H9 (cell line): ENCODE results near the gene CDC42. TPM values are rescaled to one million over a fixed set of nuclear protein-coding genes. Genes with fewer than 3 reads are reported as not detected.

Experiments used
- DNase-seq: peaks from one replicate; pipeline ENCODE4 v3.0.0-alpha.2; 2017
- H2AFZ ChIP-seq: one replicate; pipeline ENCODE4 v1.6.1; 2013; ENCODE audit warnings: mild to moderate bottlenecking, low read length, control low read depth, moderate library complexity
- H2AK5ac ChIP-seq: 2 replicates; pipeline ENCODE4 v1.6.1; 2013; ENCODE audit warnings: low read length, control low read depth, mixed read lengths; ENCODE audit not compliant: insufficient read length
- H2BK120ac ChIP-seq: one replicate; pipeline ENCODE4 v1.6.1; 2013; ENCODE audit warnings: low read depth, mild to moderate bottlenecking, low read length, control low read depth, inconsistent platforms; ENCODE audit not compliant: poor library complexity, severe bottlenecking
- H2BK12ac ChIP-seq: 2 replicates; pipeline ENCODE4 v1.6.1; 2013; ENCODE audit warnings: low read length, control low read depth, mixed read lengths, low read depth; ENCODE audit not compliant: insufficient read length
- H2BK15ac ChIP-seq: 2 replicates; pipeline ENCODE4 v1.6.1; 2013; ENCODE audit warnings: low read depth, low read length, control low read depth
- H2BK20ac ChIP-seq: one replicate; pipeline ENCODE4 v1.6.1; 2013; ENCODE audit warnings: low read depth, mild to moderate bottlenecking, low read length, control low read depth, inconsistent platforms; ENCODE audit not compliant: poor library complexity, severe bottlenecking
- H2BK5ac ChIP-seq: 2 replicates; pipeline ENCODE4 v1.6.1; 2013; ENCODE audit warnings: low read length, control low read depth, mixed read lengths; ENCODE audit not compliant: insufficient read length
- H3K14ac ChIP-seq: 2 replicates; pipeline ENCODE4 v1.6.1; 2013; ENCODE audit warnings: low read length, control low read depth; ENCODE audit not compliant: insufficient read depth
- H3K18ac ChIP-seq: 2 replicates; pipeline ENCODE4 v1.6.1; 2013; ENCODE audit warnings: low read depth, mild to moderate bottlenecking, mixed read lengths, low read length, control low read depth; ENCODE audit not compliant: insufficient read length
- H3K23ac ChIP-seq: 2 replicates; pipeline ENCODE4 v1.6.1; 2013; ENCODE audit warnings: low read length, control low read depth, mixed read lengths, low read depth; ENCODE audit not compliant: insufficient read length
- H3K23me2 ChIP-seq: 2 replicates; pipeline ENCODE4 v1.6.1; 2013; ENCODE audit warnings: low read depth, mild to moderate bottlenecking, mixed read lengths, low read length, control low read depth; ENCODE audit not compliant: insufficient read length, poor library complexity, severe bottlenecking
- H3K27ac ChIP-seq: 2 replicates; pipeline ENCODE4 v1.5.1; 2013; ENCODE audit warnings: low read length, control low read depth, mixed read lengths, low read depth; ENCODE audit not compliant: insufficient read length
- H3K27me3 ChIP-seq: 2 replicates; pipeline ENCODE4 v1.6.1; 2013; ENCODE audit warnings: low read length, control low read depth, inconsistent platforms; ENCODE audit not compliant: insufficient read depth
- H3K4ac ChIP-seq: 2 replicates; pipeline ENCODE4 v1.6.1; 2013; ENCODE audit warnings: low read depth, mild to moderate bottlenecking, control low read depth, inconsistent platforms, low read length, moderate library complexity
- H3K4me1 ChIP-seq: 2 replicates; pipeline ENCODE4 v1.6.1; 2013; ENCODE audit warnings: low read length, control low read depth, inconsistent platforms; ENCODE audit not compliant: insufficient read depth
- H3K4me2 ChIP-seq: 2 replicates; pipeline ENCODE4 v1.6.1; 2013; ENCODE audit warnings: low read length, control low read depth, mixed read lengths; ENCODE audit not compliant: insufficient read length, insufficient read depth
- H3K56ac ChIP-seq: 2 replicates; pipeline ENCODE4 v1.6.1; 2013; ENCODE audit warnings: low read depth, mild to moderate bottlenecking, mixed read lengths, low read length, control low read depth; ENCODE audit not compliant: insufficient read length
- H3K79me1 ChIP-seq: 2 replicates; pipeline ENCODE4 v1.6.1; 2013; ENCODE audit warnings: low read depth, mild to moderate bottlenecking, moderate library complexity, low read length, control low read depth, inconsistent platforms; ENCODE audit not compliant: insufficient read depth, poor library complexity, severe bottlenecking
- H3K79me2 ChIP-seq: 2 replicates; pipeline ENCODE4 v1.6.1; 2013; ENCODE audit warnings: low read length, control low read depth, inconsistent platforms; ENCODE audit not compliant: insufficient read depth
- H3K9ac ChIP-seq: 2 replicates; pipeline ENCODE4 v1.6.1; 2013; ENCODE audit warnings: low read length, control low read depth, mixed read lengths; ENCODE audit not compliant: insufficient read length; ENCODE audit errors: extremely low read depth
- H3K9me3 ChIP-seq: one replicate; pipeline ENCODE4 v1.6.1; 2013; ENCODE audit warnings: low read depth, low read length, inconsistent platforms; ENCODE audit not compliant: control insufficient read depth
- H3T11ph ChIP-seq: one replicate; pipeline ENCODE4 v1.6.1; 2013; ENCODE audit warnings: mild to moderate bottlenecking, low read length, control low read depth, inconsistent platforms
- H4K20me1 ChIP-seq: one replicate; pipeline ENCODE4 v1.6.1; 2013; ENCODE audit not compliant: control insufficient read depth, insufficient read length, insufficient read depth
- H4K5ac ChIP-seq: 2 replicates; pipeline ENCODE4 v1.6.1; 2013; ENCODE audit warnings: low read depth, mild to moderate bottlenecking, mixed read lengths, low read length, control low read depth; ENCODE audit not compliant: insufficient read length
- H4K8ac ChIP-seq: replicated peaks from 2 replicates; pipeline ENCODE4 v1.6.1; 2013; ENCODE audit warnings: low read length, control low read depth, mixed read lengths, low read depth; ENCODE audit not compliant: insufficient read length
- H4K91ac ChIP-seq: 2 replicates; pipeline ENCODE4 v1.6.1; 2013; ENCODE audit warnings: low read depth, mild to moderate bottlenecking, moderate library complexity, mixed read lengths, low read length, control low read depth; ENCODE audit not compliant: insufficient read length
- H3K27ac Mint-ChIP-seq, 3 experiments: 2 replicates in 2 of 3; 3 replicates in 1 of 3; pipeline ENCODE4 v1.8.0; 2020 to 2021; ENCODE audit warnings: mixed read lengths in 3 of 3, mild to moderate bottlenecking in 1 of 3, moderate library complexity in 1 of 3
- H3K27me3 Mint-ChIP-seq: 2 replicates; pipeline ENCODE4 v1.8.0; 2021; ENCODE audit warnings: low read depth, mild to moderate bottlenecking, moderate library complexity, mixed read lengths
- H3K36me3 Mint-ChIP-seq, 3 experiments: 2 replicates in 2 of 3; 3 replicates in 1 of 3; pipeline ENCODE4 v1.8.0; 2020 to 2021; ENCODE audit warnings: low read depth in 3 of 3, mixed read lengths in 3 of 3; ENCODE audit not compliant: insufficient read depth in 1 of 3
- H3K4me1 Mint-ChIP-seq, 2 experiments: 2 replicates each; pipeline ENCODE4 v1.8.0; 2020; ENCODE audit warnings: mixed read lengths in 2 of 2
- H3K4me3 Mint-ChIP-seq, 2 experiments: 2 replicates in 1 of 2; 3 replicates in 1 of 2; pipeline ENCODE4 v1.8.0; 2020 to 2021; ENCODE audit warnings: mild to moderate bottlenecking in 2 of 2, mixed read lengths in 2 of 2, moderate library complexity in 1 of 2
- H3K9me3 Mint-ChIP-seq, 2 experiments: 2 replicates in 1 of 2; 3 replicates in 1 of 2; pipeline ENCODE4 v1.8.0; 2020; ENCODE audit warnings: mild to moderate bottlenecking in 2 of 2, mixed read lengths in 2 of 2, moderate library complexity in 1 of 2
- CTCF ChIP-seq: fragments of 200-600 bp; sonication (generic); conservative IDR thresholded peaks from 3 replicates; pipeline ENCODE4 v1.8.0; 2021; ENCODE audit warnings: antibody characterized with exemption, mild to moderate bottlenecking
- WGBS: extraction: QIAGEN DNeasy Blood & Tissue Kit; methylation state at CpG from one replicate; pipeline ENCODE4 v1.1.7; 2013; ENCODE audit warnings: missing lambda C conversion rate, low lambda C conversion rate, mixed read lengths; ENCODE audit not compliant: insufficient read length; ENCODE audit errors: extremely low coverage; 5-methylcytosine and 5-hydroxymethylcytosine counted together
- total RNA-seq: library from RNA; stranded (reverse); gene quantifications from 2 replicates; pipeline ENCODE4 v1.2.1, GENCODE V29; 2021

Gene CDC42
- total RNA-seq, 1 experiment from 2014 or later = 197 TPM

DNA sequence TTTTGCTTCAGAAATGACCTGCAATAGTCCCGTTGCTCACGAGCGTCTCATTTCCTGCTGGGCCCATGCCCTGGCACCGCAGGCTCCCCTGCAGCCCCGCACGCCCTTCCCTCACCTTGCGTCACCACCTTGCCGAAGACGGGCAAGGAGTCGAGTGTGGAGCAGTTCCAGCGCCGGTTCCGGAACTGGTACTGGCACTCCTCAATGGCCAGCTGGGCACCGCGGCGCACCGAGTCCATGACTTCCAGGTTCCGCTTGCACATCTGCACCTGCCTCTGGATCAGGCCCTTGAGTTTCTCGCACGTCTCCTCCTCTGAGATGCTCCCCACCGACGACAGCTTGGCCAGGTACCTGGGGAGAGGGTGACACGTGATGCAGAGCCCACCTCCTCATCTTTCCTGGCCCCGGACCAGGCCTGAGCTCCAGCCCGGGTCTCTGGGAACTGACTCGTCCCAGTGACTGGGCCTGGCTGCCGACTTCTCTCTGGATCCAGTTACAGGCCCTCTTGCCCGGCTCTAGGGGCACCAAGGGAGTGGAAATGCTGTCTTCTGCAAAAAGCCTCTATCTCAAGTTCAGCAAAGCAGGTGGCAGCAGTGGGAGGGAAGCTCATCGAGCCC, 77.1 kb downstream of the CDC42 start:
- H3K14ac ChIP-seq = no peak overlapping the region
- no peak for DNase-seq
- H3K36me3 Mint-ChIP-seq = no peaks in the 10 kb centered on the region
- H3K23me2 ChIP-seq = no peaks in the 10 kb centered on the region
- no peak overlapping the region for H3K4me3 Mint-ChIP-seq
- H3K18ac ChIP-seq = no peak overlapping the region
- H3K4ac ChIP-seq = no peak overlapping the region
- H3K27me3 Mint-ChIP-seq = peaks cover 2% of the 10 kb centered on the region; the same call in 1 of the 2 replicates
- H2BK12ac ChIP-seq = no peak overlapping the region
- H3K4me2 ChIP-seq = no peak overlapping the region
- no peaks in the 10 kb centered on the region for H3K27me3 ChIP-seq
- no peak overlapping the region for H4K5ac ChIP-seq
- H4K91ac ChIP-seq = no peak overlapping the region
- WGBS = no CpG with 5 or more reads among the region's 29 CpGs
- no peak overlapping the region for H4K8ac ChIP-seq
- no peaks in the 10 kb centered on the region for H3K9me3 Mint-ChIP-seq
- H2BK120ac ChIP-seq = no peak overlapping the region
- H3K23ac ChIP-seq = no peak overlapping the region
- no peak overlapping the region for H2BK20ac ChIP-seq
- H2AFZ ChIP-seq = no peak overlapping the region
- H3K27ac Mint-ChIP-seq = no peak overlapping the region; a peak in 2 of 7 replicates
- no peaks in the 10 kb centered on the region for H4K20me1 ChIP-seq
- H3K9ac ChIP-seq = no peak overlapping the region
- H3T11ph ChIP-seq = no peak overlapping the region
- H3K27ac ChIP-seq = no peak overlapping the region
- H3K4me1 ChIP-seq = no peaks in the 10 kb centered on the region
- H3K4me1 Mint-ChIP-seq = peaks cover 15 to 19% of the 10 kb centered on the region in 2 experiments
- H2BK15ac ChIP-seq = no peak overlapping the region
- H3K79me1 ChIP-seq = no peaks in the 10 kb centered on the region
- TF ChIP-seq CTCF = no peak
- no peak overlapping the region for H3K56ac ChIP-seq
- H3K79me2 ChIP-seq = no peaks in the 10 kb centered on the region
- H2AK5ac ChIP-seq = no peak overlapping the region
- no peak overlapping the region for H2BK5ac ChIP-seq
- H3K9me3 ChIP-seq = no peaks in the 10 kb centered on the region
